HepG2 (cell line): Measurements from ENCODE around the gene KMT2A. TPM values are rescaled to one million over a fixed set of nuclear protein-coding genes. Genes with fewer than 3 reads are reported as not detected.

ENCODE experiments used
- ATAC-seq: fragments of 200-7000 bp; cut with Tn5 transposase; 3 replicates; pipeline ENCODE4 v1.9.1; 2020; ENCODE audit warnings: mild to moderate bottlenecking, moderate library complexity
- BruUV-seq: library from RNA; stranded (reverse); fragments of 400-500 nt; replicated peaks from 2 replicates; lab custom pipeline; 2021; lab: Mats Ljungman, UMichigan
- CTCF ChIA-PET: fragments of 300-600 bp; formaldehyde crosslinking; extraction: SDS; loops from one replicate; lab custom pipeline; 2021; ENCODE audit warnings: low total read pairs, inconsistent platforms, low intra/inter-chr PET ratio; lab: Yijun Ruan, JAX
- POLR2A ChIA-PET: fragments of 350-600 bp; sonication (Branson Sonifier 250); formaldehyde crosslinking; loops from one replicate; lab custom pipeline; 2020; ENCODE audit warnings: antibody characterized with exemption, inconsistent platforms; lab: Yijun Ruan, JAX
- DNase-seq: peaks from one replicate; pipeline ENCODE4 v3.0.0-alpha.2; 2015; ENCODE audit warnings: low spot score
- FAIRE-seq: peaks from 3 replicates; lab custom pipeline; 2011; peaks lifted over from hg19 to GRCh38; lab: Jason Lieb, UNC
- H2AFZ ChIP-seq: one replicate; pipeline ENCODE4 v1.6.1; 2011; ENCODE audit warnings: low read length, inconsistent platforms
- H3K27ac ChIP-seq: fragments of 300-600 bp; 3 replicates; pipeline ENCODE4 v1.8.0; 2011; ENCODE audit warnings: mixed run types, mild to moderate bottlenecking, mixed read lengths, low read length, inconsistent platforms; ENCODE audit not compliant: insufficient read depth; ENCODE audit errors: extremely low read length
- H3K27me3 ChIP-seq, 2 experiments: fragments of 200-600 bp in 1 of 2; 2 replicates in 1 of 2; 3 replicates in 1 of 2; pipeline versions ENCODE4 v1.6.0 to v1.8.0; 2011; ENCODE audit warnings: low read length in 2 of 2, mild to moderate bottlenecking in 2 of 2, moderate library complexity in 2 of 2, inconsistent platforms in 1 of 2; ENCODE audit not compliant: insufficient read depth in 2 of 2, control insufficient read depth in 1 of 2
- H3K36me3 ChIP-seq, 2 experiments: fragments of 200-600 bp in 1 of 2; replicated peaks in 1 of 2; 2 replicates in 1 of 2; 3 replicates in 1 of 2; pipeline versions ENCODE4 v1.5.1 to v1.8.0; 2011; ENCODE audit warnings: low read length in 2 of 2, inconsistent platforms in 1 of 2; ENCODE audit not compliant: insufficient read depth in 2 of 2, control insufficient read depth in 1 of 2
- H3K4me1 ChIP-seq: 2 replicates; pipeline ENCODE4 v1.5.1; 2012; ENCODE audit warnings: low read length, inconsistent platforms; ENCODE audit not compliant: insufficient read depth
- H3K4me2 ChIP-seq: 2 replicates; pipeline ENCODE4 v1.6.0; 2011; ENCODE audit warnings: low read depth, low read length, inconsistent platforms
- H3K4me3 ChIP-seq, 3 experiments: fragments of 200-600 bp in 1 of 3; sonication (generic), shearing (Covaris generic) in 1 of 3; replicated peaks in 1 of 3; 2 replicates each; pipeline ENCODE4 v1.5.1; 2011 to 2016; ENCODE audit warnings: low read length in 3 of 3, inconsistent platforms in 2 of 3, low read depth in 2 of 3, mild to moderate bottlenecking in 2 of 3, control low read depth in 1 of 3, mixed read lengths in 1 of 3; ENCODE audit not compliant: insufficient read depth in 1 of 3
- H3K79me2 ChIP-seq: one replicate; pipeline ENCODE4 v1.6.1; 2011; ENCODE audit warnings: low read length, inconsistent platforms; ENCODE audit not compliant: insufficient read depth
- H3K9ac ChIP-seq: 2 replicates; pipeline ENCODE4 v1.6.0; 2011; ENCODE audit warnings: mild to moderate bottlenecking, low read depth, low read length, inconsistent platforms; ENCODE audit not compliant: insufficient read depth
- H3K9me3 ChIP-seq: 2 replicates; pipeline ENCODE4 v1.5.1; 2012; ENCODE audit warnings: mild to moderate bottlenecking, low read length
- H4K20me1 ChIP-seq: 2 replicates; pipeline ENCODE4 v1.6.0; 2011; ENCODE audit warnings: inconsistent platforms, mild to moderate bottlenecking, low read length, moderate library complexity; ENCODE audit not compliant: insufficient read depth
- AGO2 ChIP-seq: fragments of 200-400 bp; formaldehyde crosslinking; optimal IDR thresholded peaks from 2 replicates; pipeline ENCODE3; 2017; ENCODE audit warnings: mild to moderate bottlenecking, low read depth, low read length, moderate library complexity
- CAMTA2 ChIP-seq: sonication (generic); formaldehyde crosslinking; IDR thresholded peaks from 2 replicates; pipeline ENCODE4 v1.4.0; 2020; ENCODE audit warnings: mild to moderate bottlenecking, missing genetic modification reagents, borderline replicate concordance
- CENPX ChIP-seq: sonication (generic); formaldehyde crosslinking; IDR thresholded peaks from 2 replicates; pipeline ENCODE4 v1.9.0; 2021; ENCODE audit warnings: mild to moderate bottlenecking, missing genetic modification reagents, moderate library complexity
- FOXO1 ChIP-seq: sonication (generic); formaldehyde crosslinking; IDR thresholded peaks from 2 replicates; pipeline ENCODE4 v1.4.0; 2020; ENCODE audit warnings: missing genetic modification reagents
- LBX2 ChIP-seq: sonication (generic); formaldehyde crosslinking; IDR thresholded peaks from 2 replicates; pipeline ENCODE4 v1.5.0; 2020; ENCODE audit warnings: missing genetic modification reagents, mild to moderate bottlenecking, borderline replicate concordance
- PAF1 ChIP-seq: IDR thresholded peaks from 2 replicates; pipeline ENCODE4 v1.6.1; 2016; ENCODE audit warnings: missing genetic modification reagents, missing compliant biosample characterization
- RBAK ChIP-seq: sonication (generic); formaldehyde crosslinking; IDR thresholded peaks from 2 replicates; pipeline ENCODE4 v1.5.1; 2020; ENCODE audit warnings: mild to moderate bottlenecking, missing genetic modification reagents
- THAP9 ChIP-seq: sonication (generic); formaldehyde crosslinking; IDR thresholded peaks from 2 replicates; pipeline ENCODE4; 2020; ENCODE audit warnings: missing genetic modification reagents, mild to moderate bottlenecking, borderline replicate concordance
- WGBS: methylation state at CpG from one replicate; pipeline ENCODE4 v1.1.6; 2017; ENCODE audit warnings: low lambda C conversion rate; 5-methylcytosine and 5-hydroxymethylcytosine counted together
- in situ Hi-C: cut with HindIII; loops from 2 replicates; pipeline ENCODE4 v1.10.0; 2017; ENCODE audit warnings: low pct_unique_long_range_greater_than_20kb; ENCODE audit not compliant: extremely low pct_ligation_motif_present
- intact Hi-C: fragments of 100-400 bp; cut with micrococcal nuclease; formaldehyde crosslinking; loops from one replicate; pipeline ENCODE4 v1.10.0; 2022; ENCODE audit not compliant: unreplicated experiment
- polyA plus RNA-seq, 8 experiments: library from polyadenylated mRNA; depleted of rRNA in 3 of 8; stranded (reverse) in 7 of 8; unstranded in 1 of 8; fragments of >200 nt; fragmentation: Illumina TruSeq in 4 of 8; extraction: Trizol in 4 of 8; gene quantifications; 2 replicates each; pipeline versions ENCODE4 v1.2.1 to v1.2.3, GENCODE V29; 2011 to 2016; ENCODE audit warnings: low read depth in 4 of 8, missing spikeins in 1 of 8, mixed read lengths in 1 of 8; ENCODE audit not compliant: insufficient read depth in 1 of 8
- total RNA-seq, 5 experiments: library from RNA; depleted of rRNA; stranded (reverse); fragments of >200 nt; fragmentation: Illumina TruSeq; extraction: Trizol; gene quantifications; 2 replicates each; pipeline ENCODE4 v1.2.3, GENCODE V29; 2016; ENCODE audit warnings: low read depth in 1 of 5
- TF ChIP-seq, protein P1 (sequence below): IDR thresholded peaks from 2 replicates; pipeline ENCODE4 v1.6.1; 2016; ENCODE audit warnings: low read depth, control low read depth

Gene KMT2A
- total and polyA plus RNA-seq, 2 of the 13 experiments (the other 11 are each of a cell fraction or from before 2014, with no cell fraction given) = 12.4 to 20.0 TPM

GRCh38 chr11:118528511-118528910 lies 92.2 kb downstream of the KMT2A start:
- Histone ChIP-seq H3K4me3 (no peak overlapping the region), H4K20me1 (no peaks in the 10 kb centered on the region), H3K27ac (no peak overlapping the region)

GRCh38 chr11:118529584-118530175 lies 93.4 kb downstream of the KMT2A start:
- Histone ChIP-seq H3K9me3 (no peaks in the 10 kb centered on the region), H3K4me2 (peak overlapping the region; percentile 94), H3K27ac (peak overlapping the region; percentile 64), H3K4me1 (peaks cover 62% of the 10 kb centered on the region), H4K20me1 (no peaks in the 10 kb centered on the region), H3K27me3 (no peaks in the 10 kb centered on the region; a peak in 1 of 5 replicates), H3K9ac (peak overlapping the region; percentile 79), H3K36me3 (peaks cover 0 to 2% of the 10 kb centered on the region in 2 experiments; a peak in 1 of 5 replicates), H3K79me2 (no peaks in the 10 kb centered on the region), H3K4me3 (peak overlapping the region; percentile 70 to 97 (median 73); a peak in 5 of 6 replicates), H2AFZ (no peak overlapping the region)
- in situ Hi-C loops (loop anchor here (5.0 kb wide), 1 partner anchor 38 kb away; the partner anchor contains the start of gene IFT46), intact Hi-C loops (no loop called here)
- ATAC-seq = no peak
- BruUV-seq = TSS peak; percentile 61
- POLR2A ChIA-PET = interaction anchor here (1.7 to 1.9 kb wide), 2 partner anchors 43 to 94 kb away, joined by 7 to 8 read pairs; partner anchors contain the start of genes ARCN1 and KMT2A
- CTCF ChIA-PET = no interaction called here
- FAIRE-seq = no peak
- DNase-seq = no peak
- no peak for TF ChIP-seq LBX2 (CRISPR knock-in tag)
- TF ChIP-seq, protein P1, sequence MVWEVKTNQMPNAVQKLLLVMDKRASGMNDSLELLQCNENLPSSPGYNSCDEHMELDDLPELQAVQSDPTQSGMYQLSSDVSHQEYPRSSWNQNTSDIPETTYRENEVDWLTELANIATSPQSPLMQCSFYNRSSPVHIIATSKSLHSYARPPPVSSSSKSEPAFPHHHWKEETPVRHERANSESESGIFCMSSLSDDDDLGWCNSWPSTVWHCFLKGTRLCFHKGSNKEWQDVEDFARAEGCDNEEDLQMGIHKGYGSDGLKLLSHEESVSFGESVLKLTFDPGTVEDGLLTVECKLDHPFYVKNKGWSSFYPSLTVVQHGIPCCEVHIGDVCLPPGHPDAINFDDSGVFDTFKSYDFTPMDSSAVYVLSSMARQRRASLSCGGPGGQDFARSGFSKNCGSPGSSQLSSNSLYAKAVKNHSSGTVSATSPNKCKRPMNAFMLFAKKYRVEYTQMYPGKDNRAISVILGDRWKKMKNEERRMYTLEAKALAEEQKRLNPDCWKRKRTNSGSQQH (CRISPR knock-in tag) = no peak
- TF ChIP-seq PAF1 (CRISPR knock-in tag) = no peak
- no peak for TF ChIP-seq RBAK (CRISPR knock-in tag)
- TF ChIP-seq THAP9 (CRISPR knock-in tag) = 0 out of 2 replicates have a peak, but pooled peaks have one; percentile 25
- no peak for TF ChIP-seq CAMTA2 (CRISPR knock-in tag)
- TF ChIP-seq CENPX (CRISPR knock-in tag) = no peak
- WGBS = 80% methylated on average over 4 of the region's 5 CpGs

More at GRCh38 chr11:118528511-118528910, 92.2 kb downstream of the KMT2A start:
- Histone ChIP-seq H3K36me3 (peaks cover 0 to 3% of the 10 kb centered on the region in 2 experiments; a peak in 3 of 5 replicates), H3K4me1 (peaks cover 50% of the 10 kb centered on the region), H3K4me2 (no peak overlapping the region), H3K9ac (no peak overlapping the region), H2AFZ (no peak overlapping the region), H3K79me2 (no peaks in the 10 kb centered on the region), H3K9me3 (no peaks in the 10 kb centered on the region), H3K27me3 (no peaks in the 10 kb centered on the region; a peak in 1 of 5 replicates)
- intact Hi-C loops (no loop called here), in situ Hi-C loops (no loop called here)
- 93% methylated on average over 5 of the region's 6 CpGs for WGBS
- ChIA-PET CTCF (no interaction called here), POLR2A (interaction anchor here (0.6 kb wide), 1 partner anchor 93 kb away, joined by 3 read pairs; no protein-coding TSS in a partner anchor)
- ATAC-seq (no peak), DNase-seq (no peak), FAIRE-seq (no peak)
- TF ChIP-seq AGO2 (peak; percentile 56), FOXO1 (CRISPR knock-in tag) (no peak)
- BruUV-seq = no TSS peak
